Duodenal mucosa (tissue), 2 donors: ENCODE results near the gene SETD3.

Source experiments
- H3K27ac ChIP-seq: one replicate; pipeline ENCODE4 v1.7.0; 2013; ENCODE audit warnings: low read depth, low read length
- H3K27me3 ChIP-seq, 2 donors: one replicate each; pipeline ENCODE4 v1.7.0; 2013; ENCODE audit warnings: low read length in 2 of 2, control low read depth in 1 of 2; ENCODE audit not compliant: insufficient read depth in 2 of 2, control insufficient read depth in 1 of 2
- H3K36me3 ChIP-seq, 2 donors: one replicate each; pipeline ENCODE4 v1.7.0; 2013; ENCODE audit warnings: low read length in 2 of 2, control low read depth in 1 of 2; ENCODE audit not compliant: insufficient read depth in 2 of 2, control insufficient read depth in 1 of 2
- H3K4me1 ChIP-seq, 2 donors: one replicate each; pipeline ENCODE4 v1.7.0; 2013; ENCODE audit warnings: low read length in 2 of 2, control low read depth in 1 of 2; ENCODE audit not compliant: insufficient read depth in 2 of 2, control insufficient read depth in 1 of 2
- H3K4me3 ChIP-seq, 2 donors: one replicate each; pipeline ENCODE4 v1.7.0; 2013; ENCODE audit warnings: low read length in 2 of 2, low read depth in 1 of 2
- H3K9ac ChIP-seq, 2 donors: one replicate each; pipeline ENCODE4 v1.7.0; 2013; ENCODE audit warnings: low read length in 2 of 2, low read depth in 1 of 2
- H3K9me3 ChIP-seq, 2 donors: one replicate each; pipeline ENCODE4 v1.7.0; 2013; ENCODE audit warnings: low read length in 2 of 2, control low read depth in 1 of 2; ENCODE audit not compliant: control insufficient read depth in 1 of 2

Gene SETD3

DNA sequence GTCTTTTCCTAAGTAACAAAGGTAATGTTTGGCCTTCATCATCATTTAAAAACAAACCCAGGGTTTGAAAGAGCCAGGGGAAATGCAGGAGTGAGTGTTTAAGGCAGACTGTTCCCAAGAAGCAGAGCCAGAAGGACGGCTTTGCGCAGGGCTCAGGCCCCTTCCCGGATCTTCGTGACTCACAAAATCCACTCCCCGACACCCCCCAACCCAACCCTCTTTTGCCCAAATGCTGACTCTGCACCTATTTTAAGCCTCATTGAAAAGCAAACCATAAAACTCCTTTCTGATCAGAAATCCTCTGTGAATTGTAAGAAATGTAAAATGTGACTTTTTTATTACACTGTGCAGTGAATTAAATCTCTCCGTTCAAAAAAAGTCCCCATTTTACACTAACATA lies 67.5 kb downstream of the SETD3 start:
- Histone ChIP-seq H3K36me3 (peaks cover 12 to 35% of the 10 kb centered on the region in 2 donors), H3K4me3 (no peak overlapping the region), H3K4me1 (peaks cover 2 to 5% of the 10 kb centered on the region in 2 donors), H3K27ac (no peak overlapping the region), H3K27me3 (no peaks in the 10 kb centered on the region), H3K9ac (no peak overlapping the region), H3K9me3 (no peaks in the 10 kb centered on the region)

DNA sequence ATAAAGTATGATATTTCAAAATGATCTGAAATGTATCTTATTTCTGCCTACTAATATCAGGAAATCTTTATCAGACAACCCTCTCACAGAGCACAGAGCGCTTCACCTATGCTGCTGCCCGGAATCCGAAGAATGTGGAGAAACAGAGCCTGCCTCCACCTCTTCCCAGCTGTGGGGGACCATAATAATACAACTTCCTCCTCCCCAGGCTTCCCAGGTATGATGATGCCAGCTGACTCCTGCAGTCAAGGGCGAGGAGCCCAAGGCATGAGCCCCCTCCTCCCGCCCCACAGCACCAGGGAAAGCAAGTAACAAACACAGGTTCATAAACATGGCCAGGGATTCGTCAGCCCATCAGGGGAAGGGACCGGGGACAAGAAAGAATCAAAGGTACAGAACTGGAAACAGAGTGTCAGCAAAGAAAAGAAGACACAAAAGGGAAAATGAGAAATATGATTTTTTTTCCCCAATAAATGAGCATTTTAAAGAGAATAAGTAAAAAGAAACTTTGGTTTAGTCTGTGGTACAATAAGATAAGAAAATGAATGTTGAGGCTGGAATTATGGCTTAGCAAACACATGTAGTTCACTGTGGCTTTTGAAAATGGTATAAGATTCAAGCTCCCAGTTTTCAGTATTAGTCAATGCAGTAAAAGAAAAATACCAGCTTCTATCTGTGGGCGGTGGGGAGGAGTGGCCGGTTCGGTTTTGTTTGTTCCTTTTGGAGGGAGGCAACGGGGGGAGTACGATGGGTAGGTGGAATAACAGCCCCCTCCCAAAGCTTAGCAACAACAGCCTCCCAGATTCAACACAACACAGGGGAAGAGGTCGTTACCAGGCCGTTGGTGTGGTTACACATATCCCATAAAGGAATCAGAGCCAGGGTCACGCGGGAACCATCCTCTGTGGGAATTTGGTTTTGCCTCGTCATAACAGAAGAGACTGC lies 68.3 kb downstream of the SETD3 start:
- H3K4me1 ChIP-seq, result peaks cover 0 to 4% of the 10 kb centered on the region in 2 donors
- no peaks in the 10 kb centered on the region for H3K27me3 ChIP-seq
- H3K36me3 ChIP-seq, result peaks cover 12 to 35% of the 10 kb centered on the region in 2 donors
- H3K4me3 ChIP-seq, result no peak overlapping the region
- H3K27ac ChIP-seq, result no peak overlapping the region
- no peak overlapping the region for H3K9ac ChIP-seq
- no peaks in the 10 kb centered on the region for H3K9me3 ChIP-seq

GRCh38 chr14:99410019-99410418 lies 70.6 kb downstream of the SETD3 start:
- no peaks in the 10 kb centered on the region for H3K9me3 ChIP-seq
- no peaks in the 10 kb centered on the region for H3K4me1 ChIP-seq
- no peak overlapping the region for H3K9ac ChIP-seq
- H3K27ac ChIP-seq, result no peak overlapping the region
- H3K36me3 ChIP-seq, result peaks cover 16 to 50% of the 10 kb centered on the region in 2 donors
- no peak overlapping the region for H3K4me3 ChIP-seq
- H3K27me3 ChIP-seq, result no peaks in the 10 kb centered on the region

- H3K27me3 ChIP-seq, result no peaks in the 10 kb centered on the region
- no peak overlapping the region for H3K4me3 ChIP-seq
- H3K4me1 ChIP-seq, result no peaks in the 10 kb centered on the region
- H3K27ac ChIP-seq, result no peak overlapping the region
- no peaks in the 10 kb centered on the region for H3K9me3 ChIP-seq
- H3K36me3 ChIP-seq, result peaks cover 20 to 55% of the 10 kb centered on the region in 2 donors
- no peak overlapping the region for H3K9ac ChIP-seq
Measured at GRCh38 chr14:99408971-99409289, 71.7 kb downstream of the SETD3 start.

- Histone ChIP-seq H3K36me3 (peaks cover 20 to 50% of the 10 kb centered on the region in 2 donors), H3K4me3 (no peak overlapping the region), H3K27ac (no peak overlapping the region), H3K9ac (no peak overlapping the region), H3K27me3 (no peaks in the 10 kb centered on the region), H3K9me3 (no peaks in the 10 kb centered on the region), H3K4me1 (no peaks in the 10 kb centered on the region)
Measured at GRCh38 chr14:99408286-99408970, 72.2 kb downstream of the SETD3 start.

DNA sequence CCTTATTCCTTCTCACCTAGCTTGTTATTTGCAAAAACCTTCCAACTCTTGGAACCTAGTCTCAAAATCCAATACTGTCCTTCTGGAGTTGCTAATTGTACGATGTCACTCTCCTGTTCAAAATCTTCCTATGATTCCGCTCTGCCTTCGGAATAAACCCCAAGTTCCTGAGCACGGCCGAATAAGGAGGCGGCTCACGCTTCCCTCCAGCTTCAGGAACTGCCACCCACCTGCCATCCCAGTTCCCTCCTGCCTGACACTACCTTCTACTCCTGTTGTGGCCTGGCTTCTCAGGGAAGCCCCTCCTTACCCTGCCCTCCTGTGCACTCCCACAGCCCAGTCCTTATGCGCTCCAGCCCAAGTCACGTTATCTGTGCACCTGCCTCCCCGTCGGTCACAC lies 73.2 kb downstream of the SETD3 start:
- Histone ChIP-seq H3K9ac (no peak overlapping the region), H3K27ac (no peak overlapping the region), H3K27me3 (no peaks in the 10 kb centered on the region), H3K9me3 (no peaks in the 10 kb centered on the region), H3K36me3 (peaks cover 22 to 48% of the 10 kb centered on the region in 2 donors), H3K4me3 (no peak overlapping the region), H3K4me1 (peaks cover 3 to 6% of the 10 kb centered on the region in 2 donors)

DNA sequence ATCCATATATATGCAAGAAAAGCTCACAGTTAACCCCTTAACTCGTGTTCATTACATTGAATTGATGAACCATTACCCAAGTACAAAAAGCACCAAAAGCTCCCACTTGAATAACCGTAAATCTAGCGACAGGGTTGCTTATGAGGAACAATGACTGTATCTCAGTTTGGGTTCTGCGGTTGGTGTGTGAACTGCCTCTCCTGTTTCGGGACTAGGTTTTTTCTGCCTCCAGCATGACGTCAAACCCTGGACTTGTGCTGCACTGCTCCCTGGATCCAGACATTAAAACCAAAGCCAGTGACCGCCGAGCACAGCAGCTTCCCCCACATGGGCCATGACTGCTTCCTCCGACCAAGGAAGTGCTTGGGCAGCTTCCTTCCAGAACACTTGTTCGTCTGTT lies 77.7 kb downstream of the SETD3 start:
- no peak overlapping the region for H3K27ac ChIP-seq
- peaks cover 10 to 13% of the 10 kb centered on the region in 2 donors for H3K4me1 ChIP-seq
- H3K9ac ChIP-seq, result no peak overlapping the region
- peaks cover 29 to 51% of the 10 kb centered on the region in 2 donors for H3K36me3 ChIP-seq
- no peak overlapping the region for H3K4me3 ChIP-seq
- H3K9me3 ChIP-seq, result no peaks in the 10 kb centered on the region
- H3K27me3 ChIP-seq, result no peaks in the 10 kb centered on the region

DNA sequence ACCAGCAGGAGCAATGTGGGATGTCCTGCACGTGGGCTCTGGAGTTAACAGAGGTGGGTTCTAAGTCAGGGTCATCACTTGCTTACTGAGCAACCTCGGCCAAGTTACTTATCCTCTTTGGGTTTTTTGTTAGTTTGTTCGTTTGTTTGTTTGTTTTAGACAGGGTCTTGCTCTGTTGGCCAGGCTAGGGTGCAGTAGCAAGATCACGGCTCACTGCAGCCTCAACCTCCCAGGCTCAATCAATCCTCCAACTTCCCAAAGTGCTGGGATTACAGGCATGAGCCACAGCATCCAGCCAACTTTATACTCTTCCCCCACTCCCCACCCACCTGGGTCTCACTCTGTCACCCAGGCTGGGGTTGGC lies 78.4 kb downstream of the SETD3 start:
- Histone ChIP-seq H3K4me3 (no peak overlapping the region), H3K9ac (no peak overlapping the region), H3K4me1 (peaks cover 10 to 13% of the 10 kb centered on the region in 2 donors), H3K9me3 (no peaks in the 10 kb centered on the region), H3K27ac (no peak overlapping the region), H3K36me3 (peaks cover 29 to 58% of the 10 kb centered on the region in 2 donors), H3K27me3 (no peaks in the 10 kb centered on the region)

- H3K27me3 ChIP-seq, result no peaks in the 10 kb centered on the region
- H3K4me3 ChIP-seq, result no peak overlapping the region
- peaks cover 29 to 62% of the 10 kb centered on the region in 2 donors for H3K36me3 ChIP-seq
- peaks cover 10 to 13% of the 10 kb centered on the region in 2 donors for H3K4me1 ChIP-seq
- no peak overlapping the region for H3K27ac ChIP-seq
- no peak overlapping the region for H3K9ac ChIP-seq
- H3K9me3 ChIP-seq, result no peaks in the 10 kb centered on the region
Measured at GRCh38 chr14:99401621-99402284, 78.9 kb downstream of the SETD3 start.

GRCh38 chr14:99401211-99401610 lies 79.4 kb downstream of the SETD3 start:
- H3K36me3 ChIP-seq, result peaks cover 26 to 60% of the 10 kb centered on the region in 2 donors
- no peak overlapping the region for H3K4me3 ChIP-seq
- no peaks in the 10 kb centered on the region for H3K9me3 ChIP-seq
- H3K27me3 ChIP-seq, result no peaks in the 10 kb centered on the region
- no peak overlapping the region for H3K9ac ChIP-seq
- no peak overlapping the region for H3K27ac ChIP-seq
- H3K4me1 ChIP-seq, result peaks cover 10 to 13% of the 10 kb centered on the region in 2 donors
